Liver (tissue), 9 donors: Measurements from ENCODE around the gene DPYD. TPM values are rescaled to one million over a fixed set of nuclear protein-coding genes. Genes with fewer than 3 reads are reported as not detected.

Experiments used
- DNase-seq: peaks from one replicate; pipeline ENCODE4 v3.0.0-alpha.2; 2017; ENCODE audit warnings: low spot score
- H3K27ac ChIP-seq, 2 donors: one replicate each; pipeline ENCODE4 v1.7.0; 2013; ENCODE audit warnings: inconsistent platforms in 2 of 2, low read length in 2 of 2, control low read depth in 1 of 2, low read depth in 1 of 2, mild to moderate bottlenecking in 1 of 2
- H3K27me3 ChIP-seq, 4 donors: one replicate each; pipeline versions ENCODE4 v1.6.1 to v1.7.0; 2013; ENCODE audit warnings: low read length in 3 of 4, inconsistent platforms in 1 of 4, mild to moderate bottlenecking in 1 of 4, moderate library complexity in 1 of 4; ENCODE audit not compliant: control insufficient read depth in 4 of 4, insufficient read depth in 4 of 4
- H3K36me3 ChIP-seq, 4 donors: one replicate each; pipeline versions ENCODE4 v1.6.1 to v1.7.0; 2013; ENCODE audit warnings: low read length in 3 of 4, mild to moderate bottlenecking in 3 of 4, low read depth in 1 of 4, moderate library complexity in 1 of 4; ENCODE audit not compliant: control insufficient read depth in 4 of 4, insufficient read depth in 3 of 4
- H3K4me1 ChIP-seq, 4 donors: one replicate each; pipeline versions ENCODE4 v1.6.1 to v1.7.0; 2013; ENCODE audit warnings: low read length in 3 of 4, mild to moderate bottlenecking in 3 of 4, moderate library complexity in 1 of 4; ENCODE audit not compliant: control insufficient read depth in 4 of 4, insufficient read depth in 4 of 4
- H3K4me3 ChIP-seq, 3 donors: one replicate each; pipeline versions ENCODE4 v1.6.1 to v1.7.0; 2013; ENCODE audit warnings: low read length in 3 of 3, control low read depth in 1 of 3, low read depth in 1 of 3, mild to moderate bottlenecking in 1 of 3
- H3K9ac ChIP-seq, 2 donors: one replicate each; pipeline ENCODE4 v1.7.0; 2013; ENCODE audit warnings: low read length in 2 of 2, mild to moderate bottlenecking in 2 of 2, moderate library complexity in 2 of 2, control low read depth in 1 of 2, low read depth in 1 of 2
- H3K9me3 ChIP-seq, 4 donors: one replicate each; pipeline versions ENCODE4 v1.6.1 to v1.7.0; 2013; ENCODE audit warnings: low read length in 3 of 4; ENCODE audit not compliant: control insufficient read depth in 4 of 4
- ATF3 ChIP-seq: IDR thresholded peaks from 2 replicates; pipeline ENCODE4 v1.6.1; 2016; ENCODE audit warnings: antibody characterized with exemption
- CTCF ChIP-seq: fragments of 150-350 bp; IDR thresholded peaks from 2 replicates; pipeline ENCODE4 v1.5.1; 2017; ENCODE audit warnings: improper control_type of control experiment, low read depth, low read length; ENCODE audit not compliant: missing input control
- FOXA1 ChIP-seq: IDR thresholded peaks from 2 replicates; pipeline ENCODE4 v1.6.1; 2016; ENCODE audit warnings: antibody characterized with exemption
- FOXA2 ChIP-seq: IDR thresholded peaks from 2 replicates; pipeline ENCODE4 v1.6.1; 2016; ENCODE audit warnings: antibody characterized with exemption
- GABPA ChIP-seq, 2 donors: IDR thresholded peaks in 1 of 2; conservative IDR thresholded peaks in 1 of 2; 2 replicates each; pipeline ENCODE4 v1.6.1; 2016; ENCODE audit warnings: antibody characterized with exemption in 2 of 2, mild to moderate bottlenecking in 1 of 2, moderate library complexity in 1 of 2
- HNF4A ChIP-seq, 2 donors: conservative IDR thresholded peaks; 2 replicates each; pipeline ENCODE4 v1.6.1; 2016; ENCODE audit warnings: antibody characterized with exemption in 2 of 2, mild to moderate bottlenecking in 2 of 2
- HNF4G ChIP-seq: IDR thresholded peaks from 2 replicates; pipeline ENCODE4 v1.6.1; 2016; ENCODE audit warnings: antibody characterized with exemption
- JUND ChIP-seq, 2 donors: IDR thresholded peaks; 2 replicates each; pipeline ENCODE4 v1.6.1; 2016; ENCODE audit warnings: antibody characterized with exemption in 2 of 2
- NR2F2 ChIP-seq: IDR thresholded peaks from 2 replicates; pipeline ENCODE4 v1.6.1; 2016; ENCODE audit warnings: antibody characterized with exemption
- RAD21 ChIP-seq, 2 donors: IDR thresholded peaks; 2 replicates each; pipeline ENCODE4 v1.6.1; 2016; ENCODE audit warnings: antibody characterized with exemption in 2 of 2, mild to moderate bottlenecking in 2 of 2
- RXRA ChIP-seq, 2 donors: IDR thresholded peaks; 2 replicates each; pipeline ENCODE4 v1.6.1; 2017 to 2018; ENCODE audit warnings: antibody characterized with exemption in 2 of 2, mild to moderate bottlenecking in 1 of 2
- SP1 ChIP-seq: IDR thresholded peaks from 2 replicates; pipeline ENCODE4 v1.6.1; 2018; ENCODE audit warnings: antibody characterized with exemption, mild to moderate bottlenecking
- TAF1 ChIP-seq: conservative IDR thresholded peaks from 2 replicates; pipeline ENCODE4 v1.6.1; 2016; ENCODE audit warnings: antibody characterized with exemption, mild to moderate bottlenecking
- YY1 ChIP-seq: IDR thresholded peaks from 2 replicates; pipeline ENCODE4 v1.6.1; 2016; ENCODE audit warnings: antibody characterized with exemption, mild to moderate bottlenecking
- WGBS: extraction: QIAGEN DNeasy Blood & Tissue Kit; methylation state at CpG from one replicate; pipeline ENCODE4 v1.1.7; 2013; 5-methylcytosine and 5-hydroxymethylcytosine counted together
- polyA plus RNA-seq, 2 donors: library from polyadenylated mRNA; stranded (reverse) in 1 of 2; unstranded in 1 of 2; fragments of 200-250 nt in 1 of 2; fragments of >200 nt in 1 of 2; fragmentation: Nextera tagmentation in 1 of 2; extraction: Ambion mirVana in 1 of 2; gene quantifications; one replicate each; pipeline versions ENCODE4 v1.2.1 to v1.2.3, GENCODE V29; 2013 to 2015
- total RNA-seq, 2 donors: library from RNA; depleted of rRNA; stranded (reverse); fragments of >200 nt; gene quantifications; one replicate each; pipeline ENCODE4 v1.2.3, GENCODE V29; 2014
- TF ChIP-seq, protein P1 (sequence below): IDR thresholded peaks from 2 replicates; pipeline ENCODE4 v1.6.1; 2016; ENCODE audit warnings: antibody characterized with exemption
- TF ChIP-seq, protein P2 (sequence below): IDR thresholded peaks from 2 replicates; pipeline ENCODE4 v1.6.1; 2016; ENCODE audit warnings: antibody characterized with exemption, mild to moderate bottlenecking
- TF ChIP-seq, protein P3 (sequence below): IDR thresholded peaks from 2 replicates; pipeline ENCODE4 v1.6.1; 2016; ENCODE audit warnings: antibody characterized with exemption
- donor health status: healthy.
- donor health status: healthy.
- donor health status: healthy.
- donor health status: healthy.
- donor health status: healthy.

DPYD gene
- total and polyA plus RNA-seq, 4 donors, result 16.2 to 142 (median 47.0) TPM

- Histone ChIP-seq H3K4me1 (no peaks in the 10 kb centered on the region), H3K9me3 (no peaks in the 10 kb centered on the region), H3K27ac (no peak overlapping the region), H3K9ac (no peak overlapping the region), H3K36me3 (no peaks in the 10 kb centered on the region), H3K27me3 (no peaks in the 10 kb centered on the region), H3K4me3 (no peak overlapping the region)
- WGBS, result 90% methylated on average over 2 of the region's 2 CpGs
- no peak for DNase-seq
- TF ChIP-seq FOXA1 (no peak), HNF4A (conservative IDR thresholded peaks at IDR 0.05) (no peak), YY1 (no peak), FOXA2 (no peak), SP1 (no peak)
- TF ChIP-seq, protein P1, sequence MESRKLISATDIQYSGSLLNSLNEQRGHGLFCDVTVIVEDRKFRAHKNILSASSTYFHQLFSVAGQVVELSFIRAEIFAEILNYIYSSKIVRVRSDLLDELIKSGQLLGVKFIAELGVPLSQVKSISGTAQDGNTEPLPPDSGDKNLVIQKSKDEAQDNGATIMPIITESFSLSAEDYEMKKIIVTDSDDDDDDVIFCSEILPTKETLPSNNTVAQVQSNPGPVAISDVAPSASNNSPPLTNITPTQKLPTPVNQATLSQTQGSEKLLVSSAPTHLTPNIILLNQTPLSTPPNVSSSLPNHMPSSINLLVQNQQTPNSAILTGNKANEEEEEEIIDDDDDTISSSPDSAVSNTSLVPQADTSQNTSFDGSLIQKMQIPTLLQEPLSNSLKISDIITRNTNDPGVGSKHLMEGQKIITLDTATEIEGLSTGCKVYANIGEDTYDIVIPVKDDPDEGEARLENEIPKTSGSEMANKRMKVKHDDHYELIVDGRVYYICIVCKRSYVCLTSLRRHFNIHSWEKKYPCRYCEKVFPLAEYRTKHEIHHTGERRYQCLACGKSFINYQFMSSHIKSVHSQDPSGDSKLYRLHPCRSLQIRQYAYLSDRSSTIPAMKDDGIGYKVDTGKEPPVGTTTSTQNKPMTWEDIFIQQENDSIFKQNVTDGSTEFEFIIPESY, result no peak
Observed at GRCh38 chr1:97433824-97434177, 487.0 kb downstream of the DPYD start.

DNA sequence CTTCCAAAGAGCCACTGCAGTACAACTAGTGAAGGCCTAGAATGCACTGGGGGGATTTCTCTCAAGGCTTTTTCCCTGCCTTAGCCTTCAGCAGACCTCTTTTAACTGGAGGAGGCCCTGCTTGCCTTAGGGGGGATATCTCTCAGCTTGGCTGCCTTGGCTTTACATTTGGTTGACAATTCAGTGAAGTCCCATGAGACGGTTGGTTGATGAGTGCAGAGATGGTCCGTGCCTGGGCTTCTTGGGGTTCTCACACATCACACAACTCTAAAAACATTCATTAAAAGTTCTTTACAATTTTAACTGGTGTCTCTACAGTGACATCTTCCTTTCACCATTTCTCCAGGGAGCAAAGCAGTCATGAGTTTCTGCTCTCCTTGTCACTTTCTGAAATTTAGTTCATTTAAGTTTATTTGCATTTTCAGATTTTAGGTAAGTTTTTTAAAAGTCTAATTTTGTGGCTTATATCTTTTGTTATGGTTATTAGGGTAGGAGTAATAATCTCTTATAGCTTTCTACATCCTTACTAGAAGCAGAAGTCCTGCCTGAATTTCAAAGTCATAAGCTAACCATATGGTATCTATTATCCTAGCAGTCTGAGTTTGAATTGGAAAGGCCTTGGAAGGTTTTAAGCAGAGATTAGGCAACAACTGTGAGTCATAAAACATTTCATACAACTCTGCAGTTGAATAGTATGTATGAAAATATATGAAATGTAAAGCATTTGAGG lies 487.6 kb downstream of the DPYD start:
- Histone ChIP-seq H3K27me3 (no peaks in the 10 kb centered on the region), H3K27ac (no peak overlapping the region), H3K9me3 (no peaks in the 10 kb centered on the region), H3K9ac (no peak overlapping the region), H3K4me3 (no peak overlapping the region), H3K36me3 (no peaks in the 10 kb centered on the region), H3K4me1 (no peaks in the 10 kb centered on the region)
- 94% methylated on average over 2 of the region's 2 CpGs for WGBS
- DNase-seq, result no peak
- TF ChIP-seq HNF4A (conservative IDR thresholded peaks at IDR 0.05), result no peak
- TF ChIP-seq RXRA (IDR thresholded peaks at IDR 0.05), result no peak
- TF ChIP-seq, protein P1, result no peak
- no peak for TF ChIP-seq CTCF
- no peak for TF ChIP-seq FOXA2
- TF ChIP-seq RAD21 (IDR thresholded peaks at IDR 0.05), result no peak
- TF ChIP-seq JUND (IDR thresholded peaks at IDR 0.05), result no peak
- TF ChIP-seq ATF3, result no peak
- no peak for TF ChIP-seq HNF4G
- TF ChIP-seq TAF1, result no peak
- no peak for TF ChIP-seq NR2F2
- TF ChIP-seq, protein P2, sequence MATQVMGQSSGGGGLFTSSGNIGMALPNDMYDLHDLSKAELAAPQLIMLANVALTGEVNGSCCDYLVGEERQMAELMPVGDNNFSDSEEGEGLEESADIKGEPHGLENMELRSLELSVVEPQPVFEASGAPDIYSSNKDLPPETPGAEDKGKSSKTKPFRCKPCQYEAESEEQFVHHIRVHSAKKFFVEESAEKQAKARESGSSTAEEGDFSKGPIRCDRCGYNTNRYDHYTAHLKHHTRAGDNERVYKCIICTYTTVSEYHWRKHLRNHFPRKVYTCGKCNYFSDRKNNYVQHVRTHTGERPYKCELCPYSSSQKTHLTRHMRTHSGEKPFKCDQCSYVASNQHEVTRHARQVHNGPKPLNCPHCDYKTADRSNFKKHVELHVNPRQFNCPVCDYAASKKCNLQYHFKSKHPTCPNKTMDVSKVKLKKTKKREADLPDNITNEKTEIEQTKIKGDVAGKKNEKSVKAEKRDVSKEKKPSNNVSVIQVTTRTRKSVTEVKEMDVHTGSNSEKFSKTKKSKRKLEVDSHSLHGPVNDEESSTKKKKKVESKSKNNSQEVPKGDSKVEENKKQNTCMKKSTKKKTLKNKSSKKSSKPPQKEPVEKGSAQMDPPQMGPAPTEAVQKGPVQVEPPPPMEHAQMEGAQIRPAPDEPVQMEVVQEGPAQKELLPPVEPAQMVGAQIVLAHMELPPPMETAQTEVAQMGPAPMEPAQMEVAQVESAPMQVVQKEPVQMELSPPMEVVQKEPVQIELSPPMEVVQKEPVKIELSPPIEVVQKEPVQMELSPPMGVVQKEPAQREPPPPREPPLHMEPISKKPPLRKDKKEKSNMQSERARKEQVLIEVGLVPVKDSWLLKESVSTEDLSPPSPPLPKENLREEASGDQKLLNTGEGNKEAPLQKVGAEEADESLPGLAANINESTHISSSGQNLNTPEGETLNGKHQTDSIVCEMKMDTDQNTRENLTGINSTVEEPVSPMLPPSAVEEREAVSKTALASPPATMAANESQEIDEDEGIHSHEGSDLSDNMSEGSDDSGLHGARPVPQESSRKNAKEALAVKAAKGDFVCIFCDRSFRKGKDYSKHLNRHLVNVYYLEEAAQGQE, result no peak
- TF ChIP-seq GABPA (IDR thresholded peaks at IDR 0.05 in 1 of 2, conservative IDR thresholded peaks at IDR 0.05 in 1 of 2), result no peak
- TF ChIP-seq FOXA1, result no peak
- no peak for TF ChIP-seq SP1
- TF ChIP-seq, protein P3, sequence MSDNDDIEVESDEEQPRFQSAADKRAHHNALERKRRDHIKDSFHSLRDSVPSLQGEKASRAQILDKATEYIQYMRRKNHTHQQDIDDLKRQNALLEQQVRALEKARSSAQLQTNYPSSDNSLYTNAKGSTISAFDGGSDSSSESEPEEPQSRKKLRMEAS, result no peak
